IMR-90 (cell line): ENCODE data around the gene CRIM1. TPM values are rescaled to one million over a fixed set of nuclear protein-coding genes. Genes with fewer than 3 reads are reported as not detected.

Source experiments
- ATAC-seq: fragments of 200-7000 bp; cut with Tn5 transposase; 2 replicates; pipeline ENCODE4 v1.9.1; 2020; ENCODE audit warnings: low read depth, mild to moderate bottlenecking, moderate library complexity
- BruUV-seq: library from RNA; stranded (reverse); fragments of 400-500 nt; replicated peaks from 2 replicates; lab custom pipeline; 2021; lab: Mats Ljungman, UMichigan
- CTCF ChIA-PET: fragments of 300-600 bp; formaldehyde crosslinking; extraction: SDS; loops from one replicate; lab custom pipeline; 2021; ENCODE audit warnings: antibody characterized with exemption; lab: Yijun Ruan, JAX
- POLR2A ChIA-PET: fragments of 300-600 bp; sonication (Branson Sonifier 250); formaldehyde crosslinking; loops from one replicate; lab custom pipeline; 2022; ENCODE audit warnings: antibody characterized with exemption; ENCODE audit not compliant: unreplicated experiment; lab: Charles Lee
- DNase-seq: peaks from one replicate; pipeline ENCODE4 v3.0.0; 2013
- H2AFZ ChIP-seq: replicated peaks from 2 replicates; pipeline ENCODE3; 2013; ENCODE audit warnings: low read length, mild to moderate bottlenecking; ENCODE audit not compliant: poor library complexity
- H2AK5ac ChIP-seq: 2 replicates; pipeline ENCODE4 v1.6.1; 2013; ENCODE audit warnings: low read depth, low read length, inconsistent platforms
- H2AK9ac ChIP-seq: replicated peaks from 2 replicates; pipeline ENCODE3; 2013; ENCODE audit warnings: mild to moderate bottlenecking, low read depth, low read length, moderate library complexity; ENCODE audit not compliant: poor library complexity
- H2BK120ac ChIP-seq: 2 replicates; pipeline ENCODE4 v1.6.1; 2013; ENCODE audit warnings: low read depth, low read length, inconsistent platforms
- H2BK15ac ChIP-seq: 3 replicates; pipeline ENCODE4 v1.6.1; 2013; ENCODE audit warnings: low read depth, low read length, inconsistent platforms
- H2BK20ac ChIP-seq: 2 replicates; pipeline ENCODE4 v1.6.1; 2013; ENCODE audit warnings: low read depth, mild to moderate bottlenecking, inconsistent platforms, low read length, moderate library complexity
- H2BK5ac ChIP-seq: 2 replicates; pipeline ENCODE4 v1.6.1; 2013; ENCODE audit warnings: mild to moderate bottlenecking, low read depth, low read length, inconsistent platforms; ENCODE audit not compliant: poor library complexity, severe bottlenecking
- H3K14ac ChIP-seq: replicated peaks from 2 replicates; pipeline ENCODE4 v1.6.1; 2013; ENCODE audit warnings: low read depth, low read length, inconsistent platforms
- H3K18ac ChIP-seq: 2 replicates; pipeline ENCODE4 v1.6.1; 2013; ENCODE audit warnings: low read depth, low read length, control low read depth
- H3K23ac ChIP-seq: 2 replicates; pipeline ENCODE4 v1.6.1; 2013; ENCODE audit warnings: low read depth, low read length, inconsistent platforms
- H3K27ac ChIP-seq: 2 replicates; pipeline ENCODE4 v1.5.1; 2013; ENCODE audit warnings: mild to moderate bottlenecking, control low read depth, low read length; ENCODE audit not compliant: insufficient read depth
- H3K27me3 ChIP-seq: 2 replicates; pipeline ENCODE4 v1.6.1; 2013; ENCODE audit warnings: low read length; ENCODE audit not compliant: control insufficient read depth, insufficient read depth
- H3K36me3 ChIP-seq: 2 replicates; pipeline ENCODE4 v1.6.1; 2013; ENCODE audit warnings: low read length, mixed read lengths; ENCODE audit not compliant: control insufficient read depth, insufficient read depth
- H3K4ac ChIP-seq: 2 replicates; pipeline ENCODE4 v1.6.1; 2013; ENCODE audit warnings: low read depth, low read length, inconsistent platforms
- H3K4me1 ChIP-seq: 2 replicates; pipeline ENCODE4 v1.6.1; 2013; ENCODE audit warnings: low read length, mixed read lengths; ENCODE audit not compliant: control insufficient read depth, insufficient read depth
- H3K4me2 ChIP-seq: 2 replicates; pipeline ENCODE4 v1.6.1; 2013; ENCODE audit warnings: low read depth, mild to moderate bottlenecking, control low read depth, low read length, moderate library complexity
- H3K4me3 ChIP-seq: 2 replicates; pipeline ENCODE4 v1.5.1; 2013; ENCODE audit warnings: low read depth, mild to moderate bottlenecking, control low read depth, low read length, moderate library complexity; ENCODE audit not compliant: insufficient read depth
- H3K56ac ChIP-seq: 2 replicates; pipeline ENCODE4 v1.6.1; 2013; ENCODE audit warnings: low read length, inconsistent platforms; ENCODE audit not compliant: insufficient read depth; ENCODE audit errors: extremely low read depth
- H3K79me1 ChIP-seq, 2 experiments: 2 replicates each; pipeline ENCODE4 v1.6.1; 2013; ENCODE audit warnings: low read length in 2 of 2, inconsistent platforms in 1 of 2, low read depth in 1 of 2
- H3K9ac ChIP-seq: 2 replicates; pipeline ENCODE4 v1.6.1; 2013; ENCODE audit warnings: low read depth, low read length, control low read depth
- H3K9me1 ChIP-seq: 2 replicates; pipeline ENCODE4 v1.6.1; 2013; ENCODE audit warnings: low read length, inconsistent platforms; ENCODE audit not compliant: insufficient read depth
- H3K9me3 ChIP-seq: 2 replicates; pipeline ENCODE4 v1.6.1; 2013; ENCODE audit warnings: low read length; ENCODE audit not compliant: control insufficient read depth, insufficient read depth
- H4K20me1 ChIP-seq: 2 replicates; pipeline ENCODE4 v1.6.1; 2013; ENCODE audit warnings: low read length, inconsistent platforms; ENCODE audit not compliant: insufficient read depth
- H4K5ac ChIP-seq: 2 replicates; pipeline ENCODE4 v1.6.1; 2013; ENCODE audit warnings: mild to moderate bottlenecking, low read depth, low read length, control low read depth
- H4K8ac ChIP-seq, 2 experiments: 2 replicates each; pipeline ENCODE4 v1.6.1; 2013; ENCODE audit warnings: low read depth in 2 of 2, low read length in 2 of 2, control low read depth in 1 of 2, inconsistent platforms in 1 of 2
- H4K91ac ChIP-seq: 2 replicates; pipeline ENCODE4 v1.6.1; 2013; ENCODE audit warnings: low read depth, low read length, inconsistent platforms; ENCODE audit not compliant: insufficient read depth
- BHLHE40 ChIP-seq: fragments of 150-350 bp; IDR thresholded peaks from 2 replicates; pipeline ENCODE4 v1.6.1; 2016; ENCODE audit warnings: mild to moderate bottlenecking, low read depth, low read length
- CEBPB ChIP-seq: IDR thresholded peaks from 2 replicates; pipeline ENCODE4 v1.6.1; 2012; ENCODE audit warnings: low read depth, low read length, improper control_type of control experiment
- CHD1 ChIP-seq: IDR thresholded peaks from 2 replicates; pipeline ENCODE4 v1.6.1; 2012; ENCODE audit warnings: low read depth, low read length, improper control_type of control experiment
- CTCF ChIP-seq: conservative IDR thresholded peaks from 2 replicates; pipeline ENCODE4 v1.5.1; 2012; ENCODE audit warnings: mild to moderate bottlenecking, low read depth, low read length, improper control_type of control experiment
- ELK1 ChIP-seq: fragments of 150-350 bp; IDR thresholded peaks from 2 replicates; pipeline ENCODE4 v1.6.1; 2016; ENCODE audit warnings: low read depth, mild to moderate bottlenecking, low read length, moderate library complexity, borderline replicate concordance
- FOS ChIP-seq: fragments of 150-350 bp; IDR thresholded peaks from 2 replicates; pipeline ENCODE4 v1.6.1; 2016; ENCODE audit warnings: low read depth, low read length
- MAFK ChIP-seq: IDR thresholded peaks from 2 replicates; pipeline ENCODE4 v1.6.1; 2012; ENCODE audit warnings: low read depth, low read length, improper control_type of control experiment
- MAZ ChIP-seq: IDR thresholded peaks from 2 replicates; pipeline ENCODE4 v1.6.1; 2012; ENCODE audit warnings: low read depth, mild to moderate bottlenecking, low read length, improper control_type of control experiment, moderate library complexity, borderline replicate concordance
- MXI1 ChIP-seq: IDR thresholded peaks from 2 replicates; pipeline ENCODE4 v1.6.1; 2012; ENCODE audit warnings: low read depth, mild to moderate bottlenecking, low read length, moderate library complexity, borderline replicate concordance
- NFE2L2 ChIP-seq: fragments of 150-350 bp; IDR thresholded peaks from 2 replicates; pipeline ENCODE4 v1.6.1; 2016; ENCODE audit warnings: low read depth, mild to moderate bottlenecking, low read length
- POLR2A ChIP-seq: IDR thresholded peaks from 2 replicates; pipeline ENCODE4 v1.6.1; 2012; ENCODE audit warnings: mild to moderate bottlenecking, low read depth, low read length
- RAD21 ChIP-seq: IDR thresholded peaks from 2 replicates; pipeline ENCODE4 v1.6.1; 2012; ENCODE audit warnings: low read length, improper control_type of control experiment
- RCOR1 ChIP-seq: IDR thresholded peaks from 2 replicates; pipeline ENCODE4 v1.6.1; 2012; ENCODE audit warnings: mild to moderate bottlenecking, low read length, improper control_type of control experiment; ENCODE audit not compliant: insufficient replicate concordance
- RFX5 ChIP-seq: IDR thresholded peaks from 2 replicates; pipeline ENCODE4 v1.8.0; 2012; ENCODE audit warnings: low read depth, mild to moderate bottlenecking, low read length, moderate library complexity
- SMC3 ChIP-seq: fragments of 150-350 bp; IDR thresholded peaks from 2 replicates; pipeline ENCODE4 v1.6.1; 2016; ENCODE audit warnings: low read depth, mild to moderate bottlenecking, antibody characterized with exemption, low read length, moderate library complexity
- USF2 ChIP-seq: fragments of 150-350 bp; IDR thresholded peaks from 2 replicates; pipeline ENCODE4 v1.6.1; 2017; ENCODE audit warnings: mild to moderate bottlenecking, antibody characterized with exemption, low read length, low read depth
- WGBS, 2 experiments: methylation state at CpG; one replicate each; pipeline versions ENCODE4 v1.1.5 to v1.1.7; 2013; ENCODE audit warnings: missing lambda C conversion rate in 2 of 2; ENCODE audit not compliant: insufficient read length in 1 of 2; ENCODE audit errors: extremely low coverage in 2 of 2; 5-methylcytosine and 5-hydroxymethylcytosine counted together
- dilution Hi-C: fragments of 300-500 bp; cut with HindIII; formaldehyde crosslinking; loops from one replicate; pipeline ENCODE4 v1.14.3; 2018; ENCODE audit warnings: low sequenced_read_pairs; ENCODE audit not compliant: unreplicated experiment
- in situ Hi-C: fragments of 300-500 bp; cut with MboI; formaldehyde crosslinking; loops from 3 replicates; pipeline ENCODE4 v1.14.3; 2019; ENCODE audit warnings: low sequenced_read_pairs, inconsistent platforms, mixed read lengths
- intact Hi-C: fragments of 100-400 bp; cut with micrococcal nuclease; formaldehyde crosslinking; loops from 2 replicates; pipeline ENCODE4 v1.10.0; 2022
- polyA plus RNA-seq, 3 experiments: library from polyadenylated mRNA; depleted of rRNA; stranded (reverse); fragments of >200 nt; gene quantifications; 2 replicates each; pipeline ENCODE4 v1.2.3, GENCODE V29; 2012; ENCODE audit warnings: low replicate concordance in 1 of 3
- total RNA-seq: library from RNA; depleted of rRNA; stranded (reverse); fragments of >200 nt; gene quantifications from 2 replicates; pipeline ENCODE4 v1.2.3, GENCODE V29; 2012

The CRIM1 gene
- total and polyA plus RNA-seq, 2 of the 4 experiments (the other 2 are of a cell fraction), result 285 to 490 TPM

- dilution Hi-C loops, result no loop called here
- BruUV-seq, result no TSS peak
- no peak overlapping the region; the same call in 1 of the 2 replicates for H3K9ac ChIP-seq
These were observed 240.8 kb downstream of the CRIM1 start for GRCh38 chr2:36596397-36596796.

More at GRCh38 chr2:36596397-36596796, 240.8 kb downstream of the CRIM1 start:
- Histone ChIP-seq H3K9me3 (no peaks in the 10 kb centered on the region), H3K4ac (peak overlapping the region; percentile 10; the same call in 1 of the 2 replicates), H4K20me1 (peaks cover 24% of the 10 kb centered on the region; the same call in 1 of the 2 replicates), H2AK5ac (peak overlapping the region; percentile 67), H2AFZ (no peak overlapping the region), H2AK9ac (no peak overlapping the region), H2BK5ac (no peak overlapping the region), H3K23ac (peak overlapping the region; percentile 41; the same call in 1 of the 2 replicates), H4K8ac (peak overlapping the region; percentile 54 to 55; a peak in 2 of 4 replicates), H3K4me1 (peaks cover 8% of the 10 kb centered on the region), H2BK120ac (no peak overlapping the region), H3K79me1 (peaks cover 17 to 50% of the 10 kb centered on the region in 2 experiments), H3K27ac (no peak overlapping the region), H3K4me3 (no peak overlapping the region; the same call in 1 of the 2 replicates), H4K91ac (no peak overlapping the region), H3K56ac (no peak overlapping the region), H3K36me3 (peaks cover 4% of the 10 kb centered on the region), H2BK15ac (no peak overlapping the region), H3K9me1 (peaks cover 11% of the 10 kb centered on the region), H3K4me2 (peak overlapping the region; percentile 97), H3K14ac (peak overlapping the region; percentile 78; the same call in 1 of the 2 replicates), H3K27me3 (no peaks in the 10 kb centered on the region), H2BK20ac (no peak overlapping the region), H4K5ac (no peak overlapping the region), H3K18ac (no peak overlapping the region)
- no peak for ATAC-seq
- 98% methylated on average over 11 of the region's 12 CpGs; no CpG with 5 or more reads in 1 of the 2 experiments for WGBS, 2 experiments
- intact Hi-C loops (no loop called here), in situ Hi-C loops (no loop called here)
- no peak for DNase-seq
- ChIA-PET CTCF (no interaction called here), POLR2A (no interaction called here)
- TF ChIP-seq ELK1 (no peak), CHD1 (no peak), BHLHE40 (no peak), MAZ (no peak), SMC3 (no peak), NFE2L2 (no peak), RCOR1 (no peak), POLR2A (no peak), MXI1 (no peak), RAD21 (no peak), MAFK (no peak), USF2 (no peak), CEBPB (no peak), RFX5 (no peak), CTCF (no peak), FOS (no peak)
